Stimulated activated CD4-positive, alpha-beta T cell treated with anti-CD3 and anti-CD28 coated beads, Interleukin-1b, Interleukin-23, amount 100 ng/mL, for 4 hours (primary cell): ENCODE data around the gene ARF4.
A peak's percentile ranks its signal among the peaks of the same experiment; 100 is the strongest.
"Not testable (repeated sequence)": the region's sequence is repeated elsewhere in the genome, so short reads cannot be mapped to it uniquely, and the experiment has no call there.

Experiments used
- DNase-seq, 2 donors: peaks; one replicate each; pipeline ENCODE4 v3.0.0-alpha.2; 2020; ENCODE audit warnings: low read depth in 2 of 2

The ARF4 gene

GRCh38 chr3:57597127-57597923 is at the start of gene ARF4:
Gene ARF4 (minus strand): TSS chr3:57597344. CDS start chr3:57597140, 204 bp downstream.
- DNase-seq, result peak; percentile 96 to 99

GRCh38 chr3:57646723-57647122 is 49.6 kb upstream of the ARF4 start:
- DNase-seq, result no peak

- no peak for DNase-seq
Observed at GRCh38 chr3:57644740-57645139, 47.6 kb upstream of the ARF4 start.

- DNase-seq, result no peak
Observed at GRCh38 chr3:57637391-57637790, 40.2 kb upstream of the ARF4 start.

GRCh38 chr3:57634259-57634658 is 37.1 kb upstream of the ARF4 start:
- DNase-seq, result not testable (repeated sequence)

DNA sequence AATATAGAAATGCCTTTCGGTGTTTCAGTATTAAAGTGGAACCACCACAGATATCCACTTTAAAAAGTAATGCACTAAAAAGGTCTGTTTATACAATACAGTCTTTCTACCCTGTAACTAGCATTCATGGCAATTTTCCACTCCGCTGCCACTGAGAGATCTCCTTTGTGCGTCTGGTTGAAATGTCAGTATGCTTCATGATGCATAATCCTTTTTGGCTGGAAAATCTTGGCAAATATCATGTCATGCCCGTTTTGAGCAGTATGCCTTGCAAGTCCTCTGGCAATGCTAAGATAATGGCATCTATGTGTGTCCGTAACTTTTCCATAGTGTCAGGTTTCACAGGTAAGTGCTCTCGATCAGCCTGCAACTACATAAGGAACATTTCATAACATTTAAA is 30.8 kb upstream of the ARF4 start:
- no peak for DNase-seq

DNA sequence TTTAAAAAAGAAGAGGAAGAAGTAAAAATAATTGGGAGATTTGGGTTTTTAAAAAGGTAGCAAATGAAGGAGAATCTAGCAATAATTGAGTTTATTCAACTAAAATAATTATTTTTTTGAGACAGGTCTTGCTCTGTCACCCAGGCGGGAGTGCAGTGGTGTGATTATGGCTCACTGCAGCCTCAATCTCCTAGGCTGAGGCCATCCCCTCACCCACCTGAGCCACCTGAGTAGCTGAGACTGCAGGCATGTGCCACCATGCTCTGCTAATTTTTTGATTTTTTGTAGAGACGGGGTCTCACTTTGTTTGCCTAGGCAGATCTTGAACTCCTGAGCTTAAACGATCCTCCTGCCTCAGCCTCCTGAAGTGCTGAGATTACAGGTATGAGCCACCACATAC is 27.7 kb upstream of the ARF4 start:
- no peak for DNase-seq

DNA sequence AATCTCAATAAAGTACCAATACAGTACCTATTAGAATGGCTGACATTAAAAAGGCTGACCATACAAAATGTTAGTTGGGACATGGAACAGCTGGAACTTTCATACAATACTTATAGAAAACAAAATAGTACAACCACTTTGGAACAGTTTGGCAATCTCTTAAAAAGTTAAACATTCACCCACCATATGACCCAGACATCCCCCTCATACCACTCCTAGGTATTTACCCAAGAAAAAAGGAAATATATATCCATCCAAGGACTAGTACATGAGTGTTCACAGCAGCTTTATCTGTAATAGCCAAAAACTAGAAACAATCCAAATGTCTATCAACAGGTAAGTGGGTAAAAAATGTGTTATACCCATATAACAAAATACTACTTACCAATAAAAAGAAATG is 25.2 kb upstream of the ARF4 start:
- no peak for DNase-seq

GRCh38 chr3:57617739-57618138 is 20.6 kb upstream of the ARF4 start:
- DNase-seq, result no peak

GRCh38 chr3:57616233-57616632 is 19.1 kb upstream of the ARF4 start:
- no peak for DNase-seq

DNA sequence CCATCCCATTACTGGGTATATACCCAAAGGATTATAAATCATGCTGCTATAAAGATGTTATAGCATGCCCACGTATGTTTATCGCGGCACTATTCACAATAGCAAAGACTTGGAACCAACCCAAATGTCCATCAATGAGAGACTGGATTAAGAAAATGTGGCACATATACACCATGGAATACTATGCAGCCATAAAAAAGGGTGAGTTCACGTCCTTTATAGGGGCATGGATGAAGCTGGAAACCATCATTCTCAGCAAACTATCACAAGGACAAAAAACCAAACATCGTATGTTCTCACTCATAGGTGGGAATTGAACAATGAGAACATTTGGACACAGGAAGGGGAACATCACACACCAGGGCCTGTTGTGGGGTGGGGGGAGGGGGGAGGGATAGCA is 14.7 kb upstream of the ARF4 start:
- DNase-seq, result not testable (repeated sequence)

DNA sequence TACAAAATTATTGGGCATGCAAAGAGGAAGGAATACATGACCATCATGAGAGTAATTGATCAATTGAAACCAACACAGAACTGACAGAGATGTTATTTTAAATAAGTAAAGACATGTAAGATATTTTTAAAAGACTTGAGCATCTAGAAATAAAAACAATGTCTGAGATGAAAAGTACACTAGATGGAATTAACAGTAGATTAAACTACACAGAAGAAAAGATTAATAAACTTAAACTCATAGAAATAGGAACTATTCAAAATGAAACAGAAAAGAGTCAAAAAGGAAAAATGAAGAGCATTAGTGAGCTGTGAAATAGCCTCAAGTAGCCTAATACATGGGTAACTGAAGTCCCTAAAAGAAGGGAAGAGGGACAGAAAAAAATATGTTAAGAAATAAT is 8.5 kb upstream of the ARF4 start:
- no peak for DNase-seq

DNA sequence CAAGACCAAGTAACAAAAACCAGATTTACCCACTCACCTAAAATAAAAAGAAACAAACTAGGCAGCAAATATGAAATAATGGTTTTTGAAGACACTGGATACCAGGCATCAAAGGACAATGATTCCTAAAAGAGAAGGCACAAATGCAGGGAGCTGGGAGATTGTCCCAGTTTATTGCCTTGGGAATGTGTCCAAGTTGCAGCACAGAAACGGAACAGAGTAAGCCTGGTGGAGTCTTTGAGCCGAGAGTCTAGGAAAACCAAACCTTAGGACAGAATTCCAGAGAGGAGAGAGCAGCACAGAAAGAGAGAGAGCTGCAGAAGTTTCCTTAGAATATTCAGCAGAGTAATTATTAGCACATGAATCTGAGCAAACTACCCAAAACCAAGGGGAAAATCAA is 7.8 kb upstream of the ARF4 start:
- DNase-seq, result no peak

DNA sequence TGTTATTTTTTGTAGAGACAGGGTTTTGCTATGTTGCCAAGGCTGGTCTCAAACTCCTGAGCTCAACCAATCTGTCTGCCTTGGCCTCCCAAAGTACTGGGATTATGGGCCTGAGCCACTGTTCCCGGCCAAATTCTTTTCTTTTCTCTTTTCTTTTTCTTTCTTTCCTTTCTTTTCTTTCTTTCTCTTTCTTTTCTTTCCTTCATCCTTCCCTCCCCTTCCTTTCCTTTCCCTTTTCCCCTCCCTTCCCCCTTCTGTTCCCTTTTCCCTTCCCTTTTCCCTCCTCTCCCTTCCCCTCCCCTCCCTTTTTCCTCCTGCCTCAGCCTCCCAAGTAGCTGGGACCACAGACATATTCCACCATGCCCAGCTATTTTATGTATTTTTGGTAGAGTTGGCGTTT is 3.1 kb upstream of the ARF4 start:
- DNase-seq, result no peak

DNA sequence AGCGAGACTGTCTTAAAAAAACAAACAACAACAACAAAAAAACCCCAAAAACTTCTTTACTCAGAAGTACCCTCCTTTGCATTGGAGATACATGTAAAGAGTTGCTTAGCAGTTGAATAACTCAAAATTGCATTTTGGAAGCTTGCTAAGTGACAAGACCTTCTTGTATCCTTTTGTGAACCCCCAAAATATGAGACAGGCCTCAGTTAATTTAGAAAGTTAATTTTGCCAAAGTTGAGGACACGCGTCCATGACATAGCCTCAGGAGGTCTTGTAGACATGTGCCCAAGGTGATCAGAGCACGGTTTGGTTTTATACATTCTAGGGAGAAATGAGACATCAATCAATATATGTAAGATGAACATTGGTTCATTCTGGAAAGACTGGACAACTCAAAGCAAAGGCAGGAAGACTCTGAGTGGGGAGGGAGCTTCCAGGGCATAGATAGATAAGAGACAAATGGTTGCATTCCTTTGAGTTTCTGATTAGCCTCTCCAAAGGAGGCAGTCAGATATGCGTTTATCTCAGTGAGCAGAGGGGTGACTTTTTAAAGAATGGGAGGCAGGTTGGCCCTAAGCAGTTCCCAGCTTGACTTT is 1.7 kb upstream of the ARF4 start:
- DNase-seq, result no peak

- peak; percentile 27 to 31 for DNase-seq
Observed at GRCh38 chr3:57596495-57597126, 533 bp downstream of the ARF4 start.

GRCh38 chr3:57594576-57594975 is 2.6 kb downstream of the ARF4 start:
- no peak for DNase-seq

GRCh38 chr3:57594144-57594543 is 3.0 kb downstream of the ARF4 start:
- DNase-seq, result no peak

DNA sequence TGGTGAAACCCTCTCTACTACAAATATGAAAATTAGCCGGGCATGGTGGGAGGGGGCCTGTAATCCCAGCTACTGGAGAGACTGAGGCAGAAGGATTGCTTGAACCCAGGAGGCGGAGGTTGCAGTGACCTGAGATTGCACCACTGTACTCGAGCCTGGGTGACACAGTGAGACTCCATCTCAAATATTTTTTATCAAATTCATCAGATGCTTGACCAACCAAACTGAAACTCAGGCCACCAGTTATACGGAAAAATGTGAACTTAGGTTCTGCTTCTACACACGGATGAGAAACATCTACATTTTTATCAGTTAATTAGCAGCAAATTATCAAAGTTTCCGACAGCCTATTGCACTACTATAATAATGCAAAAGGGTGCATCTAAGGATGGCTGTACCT is 4.8 kb downstream of the ARF4 start:
- no peak for DNase-seq

GRCh38 chr3:57587905-57588304 is 9.2 kb downstream of the ARF4 start:
- no peak for DNase-seq

- no peak for DNase-seq
Observed at GRCh38 chr3:57586778-57587177, 10.4 kb downstream of the ARF4 start.

- DNase-seq, result no peak
Observed at GRCh38 chr3:57583544-57583943, 13.6 kb downstream of the ARF4 start.
